Measurements from ENCODE around the gene CERT1.

CERT1 gene

GRCh38 chr5:75471193-75471592 is 40.2 kb downstream of the CERT1 start:
- DNase-seq = no peak

GRCh38 chr5:75469017-75469416 is 42.4 kb downstream of the CERT1 start:
- DNase-seq = no peak

- DNase-seq = no peak
Measured at GRCh38 chr5:75468593-75468992, 42.8 kb downstream of the CERT1 start.

- no peak for DNase-seq
Measured at GRCh38 chr5:75466006-75466716, 45.3 kb downstream of the CERT1 start.

GRCh38 chr5:75465480-75465879 is 45.9 kb downstream of the CERT1 start:
- DNase-seq = no peak

GRCh38 chr5:75463726-75464125 is 47.7 kb downstream of the CERT1 start:
- no peak for DNase-seq

GRCh38 chr5:75461679-75462078 is 49.8 kb downstream of the CERT1 start:
- no peak for DNase-seq

- DNase-seq = no peak
Measured at GRCh38 chr5:75460942-75461610, 50.4 kb downstream of the CERT1 start.

- no peak for DNase-seq
Measured at GRCh38 chr5:75460532-75460931, 50.9 kb downstream of the CERT1 start.

- DNase-seq = no peak
Measured at GRCh38 chr5:75457691-75458090, 53.7 kb downstream of the CERT1 start.

GRCh38 chr5:75457161-75457560 is 54.3 kb downstream of the CERT1 start:
- DNase-seq = no peak

- no peak for DNase-seq
Measured at GRCh38 chr5:75450069-75450468, 61.4 kb downstream of the CERT1 start.

- DNase-seq = no peak
Measured at GRCh38 chr5:75446068-75446467, 65.4 kb downstream of the CERT1 start.

GRCh38 chr5:75441560-75441959 is 69.9 kb downstream of the CERT1 start:
- DNase-seq = no peak

- DNase-seq = no peak
Measured at GRCh38 chr5:75439276-75439675, 72.2 kb downstream of the CERT1 start.

- DNase-seq = no peak
Measured at GRCh38 chr5:75438722-75439121, 72.7 kb downstream of the CERT1 start.

GRCh38 chr5:75435096-75435495 is 76.3 kb downstream of the CERT1 start:
- no peak for DNase-seq

GRCh38 chr5:75433814-75434506 is 77.5 kb downstream of the CERT1 start:
- no peak for DNase-seq

GRCh38 chr5:75414241-75414640 is 97.2 kb downstream of the CERT1 start:
- no peak for DNase-seq

- no peak for DNase-seq
Measured at GRCh38 chr5:75412111-75412990, 99.1 kb downstream of the CERT1 start.

- DNase-seq = no peak
Measured at GRCh38 chr5:75405296-75405695, 106.1 kb downstream of the CERT1 start.

GRCh38 chr5:75395277-75395676 is 116.2 kb downstream of the CERT1 start:
- DNase-seq = no peak

- DNase-seq = no peak
Measured at GRCh38 chr5:75389430-75389829, 122.0 kb downstream of the CERT1 start.
